Loucy (cell line): ENCODE data around the gene PCGF1.

Source experiments
- H2AFZ ChIP-seq: fragments of 200-600 bp; sonication (generic); 2 replicates; pipeline ENCODE4 v1.6.0; 2016; ENCODE audit warnings: antibody characterized with exemption, mild to moderate bottlenecking, low read length, moderate library complexity
- H3F3A ChIP-seq: fragments of 200-600 bp; 2 replicates; pipeline ENCODE4 v1.6.0; 2016; ENCODE audit warnings: antibody characterized with exemption, low read depth, mild to moderate bottlenecking
- H3K27me3 ChIP-seq: fragments of 200-600 bp; sonication (generic); 2 replicates; pipeline ENCODE4 v1.6.1; 2014; ENCODE audit warnings: low read length, mild to moderate bottlenecking; ENCODE audit not compliant: insufficient read depth, poor library complexity, severe bottlenecking
- H3K36me3 ChIP-seq: fragments of 200-600 bp; sonication (generic); 2 replicates; pipeline ENCODE4 v1.6.1; 2016; ENCODE audit warnings: low read length; ENCODE audit not compliant: insufficient read depth
- H3K4me1 ChIP-seq: fragments of 200-600 bp; sonication (generic); 2 replicates; pipeline ENCODE4 v1.5.1; 2014; ENCODE audit warnings: low read length, mild to moderate bottlenecking; ENCODE audit not compliant: insufficient read depth, poor library complexity, severe bottlenecking
- H3K4me2 ChIP-seq: fragments of 200-600 bp; sonication (generic); 2 replicates; pipeline ENCODE4 v1.6.0; 2014; ENCODE audit warnings: antibody characterized with exemption, low read length, low read depth, mild to moderate bottlenecking; ENCODE audit not compliant: poor library complexity, severe bottlenecking
- H3K4me3 ChIP-seq: fragments of 200-600 bp; sonication (generic); 2 replicates; pipeline ENCODE4 v1.5.1; 2014; ENCODE audit warnings: low read length, mild to moderate bottlenecking, mixed read lengths; ENCODE audit not compliant: poor library complexity, severe bottlenecking
- H3K79me2 ChIP-seq: fragments of 200-600 bp; sonication (generic); 2 replicates; pipeline ENCODE4 v1.6.1; 2014; ENCODE audit warnings: low read length; ENCODE audit not compliant: insufficient read depth
- H3K9ac ChIP-seq: fragments of 200-600 bp; sonication (generic); 2 replicates; pipeline ENCODE4 v1.6.0; 2014; ENCODE audit warnings: mild to moderate bottlenecking, low read depth, low read length, moderate library complexity; ENCODE audit not compliant: poor library complexity, severe bottlenecking
- H3K9me2 ChIP-seq: fragments of 200-600 bp; sonication (generic); replicated peaks from 2 replicates; pipeline ENCODE4 v1.6.1; 2016; ENCODE audit warnings: low read depth, low read length, mixed read lengths
- H3K9me3 ChIP-seq: fragments of 200-600 bp; sonication (generic); 2 replicates; pipeline ENCODE4 v1.6.1; 2014; ENCODE audit warnings: mild to moderate bottlenecking, antibody characterized with exemption, low read length, low read depth; ENCODE audit not compliant: insufficient read depth
- H4K20me1 ChIP-seq: fragments of 200-600 bp; sonication (generic); 2 replicates; pipeline ENCODE4 v1.6.0; 2014; ENCODE audit warnings: antibody characterized with exemption, low read length, mild to moderate bottlenecking; ENCODE audit not compliant: insufficient read depth, poor library complexity, severe bottlenecking
- EZH2phosphoT487 ChIP-seq: fragments of 200-600 bp; IDR thresholded peaks from 2 replicates; pipeline ENCODE4 v1.6.1; 2018; ENCODE audit warnings: antibody characterized with exemption, mild to moderate bottlenecking, moderate library complexity, borderline replicate concordance
- TF ChIP-seq, protein P1 (sequence below): fragments of 200-600 bp; sonication (generic); conservative IDR thresholded peaks from 2 replicates; pipeline ENCODE4 v1.5.1; 2014; ENCODE audit warnings: mild to moderate bottlenecking, antibody characterized with exemption, low read length

PCGF1 gene

DNA sequence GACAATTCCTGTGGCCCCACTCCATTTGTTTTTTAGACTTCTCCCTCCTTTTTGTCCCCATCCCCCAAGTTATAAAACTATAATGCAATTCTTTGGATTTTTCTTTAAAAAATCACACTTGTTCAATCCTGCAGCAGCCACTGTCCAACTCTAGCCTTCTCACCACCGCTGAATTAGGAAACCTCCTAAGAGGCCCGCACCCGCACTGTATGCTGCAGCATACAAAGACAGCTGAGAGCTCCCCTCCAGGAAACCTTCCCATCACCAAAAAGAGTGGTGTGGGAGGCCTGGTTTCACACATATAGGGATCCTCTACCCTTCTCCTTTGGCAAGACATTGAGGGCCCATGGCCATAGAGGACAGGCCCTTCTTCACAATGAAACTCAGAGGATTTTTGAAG lies 2.9 kb downstream of the PCGF1 start:
- H3K9me2 ChIP-seq, result no peaks in the 10 kb centered on the region
- peaks cover 27% of the 10 kb centered on the region for H3K4me1 ChIP-seq
- no peaks in the 10 kb centered on the region for H4K20me1 ChIP-seq
- no peak overlapping the region for H2AFZ ChIP-seq
- no peak for TF ChIP-seq EZH2phosphoT487
- TF ChIP-seq, protein P1, sequence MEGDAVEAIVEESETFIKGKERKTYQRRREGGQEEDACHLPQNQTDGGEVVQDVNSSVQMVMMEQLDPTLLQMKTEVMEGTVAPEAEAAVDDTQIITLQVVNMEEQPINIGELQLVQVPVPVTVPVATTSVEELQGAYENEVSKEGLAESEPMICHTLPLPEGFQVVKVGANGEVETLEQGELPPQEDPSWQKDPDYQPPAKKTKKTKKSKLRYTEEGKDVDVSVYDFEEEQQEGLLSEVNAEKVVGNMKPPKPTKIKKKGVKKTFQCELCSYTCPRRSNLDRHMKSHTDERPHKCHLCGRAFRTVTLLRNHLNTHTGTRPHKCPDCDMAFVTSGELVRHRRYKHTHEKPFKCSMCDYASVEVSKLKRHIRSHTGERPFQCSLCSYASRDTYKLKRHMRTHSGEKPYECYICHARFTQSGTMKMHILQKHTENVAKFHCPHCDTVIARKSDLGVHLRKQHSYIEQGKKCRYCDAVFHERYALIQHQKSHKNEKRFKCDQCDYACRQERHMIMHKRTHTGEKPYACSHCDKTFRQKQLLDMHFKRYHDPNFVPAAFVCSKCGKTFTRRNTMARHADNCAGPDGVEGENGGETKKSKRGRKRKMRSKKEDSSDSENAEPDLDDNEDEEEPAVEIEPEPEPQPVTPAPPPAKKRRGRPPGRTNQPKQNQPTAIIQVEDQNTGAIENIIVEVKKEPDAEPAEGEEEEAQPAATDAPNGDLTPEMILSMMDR, result no peak
- peak overlapping the region; percentile 99 for H3K4me2 ChIP-seq
- no peaks in the 10 kb centered on the region for H3K27me3 ChIP-seq
- H3K36me3 ChIP-seq, result no peaks in the 10 kb centered on the region
- H3K4me3 ChIP-seq, result no peak overlapping the region
- H3K9ac ChIP-seq, result no peak overlapping the region
- no peaks in the 10 kb centered on the region for H3K9me3 ChIP-seq
- H3K79me2 ChIP-seq, result peaks cover 23% of the 10 kb centered on the region
- no peaks in the 10 kb centered on the region for H3F3A ChIP-seq

DNA sequence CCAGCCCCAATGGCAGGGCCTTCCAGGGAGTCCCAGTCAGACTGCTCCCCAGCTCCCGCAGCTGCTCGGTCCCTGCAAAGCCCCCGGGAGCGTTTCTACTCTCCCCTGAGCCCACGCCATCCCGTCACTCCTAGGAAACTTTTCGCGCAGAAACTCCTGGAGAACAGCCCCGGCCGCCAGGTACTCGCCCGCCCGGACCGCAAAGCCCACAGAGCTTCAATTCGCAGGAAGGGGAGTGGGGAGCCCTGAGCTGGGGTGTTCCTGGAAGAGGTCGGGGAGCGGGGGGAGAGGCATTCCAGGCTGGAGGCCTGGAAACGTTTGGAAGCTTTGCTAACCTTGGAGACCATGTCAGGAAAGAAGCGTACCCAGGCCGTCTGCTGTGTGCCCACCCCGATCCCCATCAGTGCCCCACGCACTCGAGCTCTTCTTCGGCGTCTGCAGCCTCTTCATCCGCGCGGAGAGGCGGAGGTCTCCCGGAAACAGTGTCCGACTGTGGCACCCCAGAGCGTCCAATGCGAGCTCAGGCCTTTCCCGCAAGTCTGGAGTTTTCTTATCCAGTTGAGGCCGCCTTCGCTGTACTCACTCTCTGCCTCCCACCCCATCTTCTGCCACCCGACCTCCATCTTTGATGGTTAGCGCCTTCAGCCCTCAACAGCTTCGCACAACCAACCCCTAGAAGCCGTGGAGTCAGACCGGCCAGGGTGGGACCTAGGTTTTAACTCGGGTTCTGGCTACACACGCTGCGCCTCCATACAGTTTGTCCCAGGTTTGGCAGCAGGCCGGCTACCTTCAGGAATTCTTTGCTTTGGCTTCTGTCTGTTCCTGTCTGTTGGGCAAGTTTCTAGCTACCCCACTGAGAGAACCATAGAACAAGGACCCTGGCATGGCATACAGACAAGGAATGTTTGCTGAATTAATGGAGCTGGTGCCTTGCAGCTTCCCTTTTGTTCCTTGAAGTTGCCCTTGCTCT lies 3.7 kb downstream of the PCGF1 start:
- H3K4me1 ChIP-seq, result peaks cover 27% of the 10 kb centered on the region
- H2AFZ ChIP-seq, result peak overlapping the region; percentile 83

DNA sequence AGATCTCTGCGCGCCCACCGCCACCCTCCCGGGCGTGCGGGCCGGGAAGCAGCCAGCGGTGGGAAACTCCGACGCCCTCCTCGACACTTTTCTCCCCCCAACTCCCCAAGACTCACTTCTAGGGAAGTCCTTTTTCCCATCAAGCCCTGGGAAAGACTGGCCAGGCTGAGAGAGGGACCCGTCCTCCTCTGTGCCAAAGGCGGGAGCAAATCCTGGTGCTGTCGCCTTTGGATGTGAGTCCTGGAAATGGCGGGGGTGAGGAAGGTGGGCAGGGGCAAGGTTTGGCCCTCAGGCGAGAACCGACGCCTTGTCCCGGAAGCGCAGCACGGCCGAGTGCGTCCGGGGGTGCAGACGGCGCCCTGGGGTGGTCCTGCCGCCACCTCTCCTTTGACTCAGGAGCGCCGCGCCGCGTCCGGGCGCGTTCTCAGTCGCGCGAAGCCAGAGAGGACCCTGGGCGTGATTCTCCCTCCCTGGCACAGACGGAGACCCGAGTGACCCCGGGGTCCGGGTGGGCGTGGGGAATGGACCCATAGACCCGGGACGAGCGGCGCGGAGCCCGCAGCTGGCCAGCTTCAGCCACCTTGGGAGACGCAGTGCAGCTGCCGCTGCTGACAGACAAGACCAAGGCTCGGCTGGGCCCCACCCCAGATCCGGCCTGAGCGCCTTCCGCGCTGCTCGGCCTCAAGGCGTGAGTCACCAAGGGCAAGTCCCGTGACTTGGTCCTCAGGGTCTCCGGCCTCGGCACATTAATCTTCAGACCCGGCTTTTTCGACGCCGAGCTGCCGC lies 4.6 kb downstream of the PCGF1 start:
- H2AFZ ChIP-seq, result peak overlapping the region; percentile 83
- no peaks in the 10 kb centered on the region for H3K36me3 ChIP-seq
- no peaks in the 10 kb centered on the region for H3K9me3 ChIP-seq
- H3K9ac ChIP-seq, result peak overlapping the region; percentile 80
- peaks cover 20% of the 10 kb centered on the region for H3K4me1 ChIP-seq
- H3K79me2 ChIP-seq, result peaks cover 23% of the 10 kb centered on the region
- H3K4me3 ChIP-seq, result peak overlapping the region; percentile 77
- no peaks in the 10 kb centered on the region for H4K20me1 ChIP-seq
- H3K4me2 ChIP-seq, result peak overlapping the region; percentile 99
- H3F3A ChIP-seq, result no peaks in the 10 kb centered on the region
- H3K27me3 ChIP-seq, result no peaks in the 10 kb centered on the region
- TF ChIP-seq EZH2phosphoT487, result no peak
- TF ChIP-seq, protein P1, result peak; percentile 53
- no peaks in the 10 kb centered on the region for H3K9me2 ChIP-seq

More for the DNA sequence above, 3.7 kb downstream of the PCGF1 start:
- peaks cover 23% of the 10 kb centered on the region for H3K79me2 ChIP-seq
- no peaks in the 10 kb centered on the region for H4K20me1 ChIP-seq
- peak overlapping the region; percentile 99 for H3K4me2 ChIP-seq
- H3K9me2 ChIP-seq, result no peaks in the 10 kb centered on the region
- no peaks in the 10 kb centered on the region for H3K36me3 ChIP-seq
- no peaks in the 10 kb centered on the region for H3F3A ChIP-seq
- H3K9me3 ChIP-seq, result no peaks in the 10 kb centered on the region
- H3K27me3 ChIP-seq, result no peaks in the 10 kb centered on the region
- peak overlapping the region; percentile 77 for H3K4me3 ChIP-seq
- H3K9ac ChIP-seq, result peak overlapping the region; percentile 80
- TF ChIP-seq EZH2phosphoT487, result no peak
- TF ChIP-seq, protein P1, result no peak
